ENCODE measurements around the gene TMEM250.

DNA sequence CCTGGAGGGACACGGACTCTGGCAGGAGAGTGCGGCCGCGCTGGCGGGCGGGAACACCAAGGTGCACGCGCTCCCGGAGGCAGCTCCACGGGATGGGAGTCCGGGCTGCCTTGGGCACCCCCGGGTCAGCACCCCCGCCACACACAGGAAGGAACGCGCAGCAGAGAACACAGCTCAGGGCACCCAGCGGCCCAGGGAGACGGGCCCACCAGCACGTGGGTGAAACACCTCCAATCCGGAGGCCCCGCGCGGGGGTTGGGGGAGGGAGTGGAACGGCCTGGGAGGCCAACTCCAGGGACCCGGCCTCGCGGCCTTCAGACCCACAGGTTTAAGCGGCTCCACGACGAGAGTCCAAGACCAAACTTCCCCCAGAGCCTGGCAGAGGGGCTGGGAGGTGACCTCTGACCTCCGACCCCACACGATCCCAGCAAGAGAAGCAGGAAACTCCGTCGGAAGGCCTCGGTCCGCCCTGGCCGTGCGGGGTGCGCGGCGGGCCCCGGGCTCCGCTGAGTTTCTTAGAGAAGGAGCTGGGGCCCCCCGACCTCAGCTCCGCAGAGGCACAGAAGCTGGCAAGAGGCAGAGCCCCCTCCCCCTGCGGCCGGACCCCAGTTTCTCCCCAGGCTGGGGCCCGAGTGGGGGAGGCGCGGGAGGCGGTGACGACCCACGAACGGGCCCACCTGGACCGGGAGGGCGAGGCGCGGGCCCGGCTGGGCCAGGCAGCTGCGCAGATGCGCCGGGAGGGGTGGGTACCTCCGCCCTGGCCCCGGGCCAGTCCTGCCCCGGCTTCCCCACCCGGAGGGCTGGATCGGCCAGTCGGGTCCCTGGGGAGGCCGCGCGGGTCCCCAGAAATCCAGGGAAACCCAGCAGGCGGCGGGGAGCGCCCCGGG lies 24.4 kb downstream of the TMEM250 start:
- TF ChIP-seq, protein P1, sequence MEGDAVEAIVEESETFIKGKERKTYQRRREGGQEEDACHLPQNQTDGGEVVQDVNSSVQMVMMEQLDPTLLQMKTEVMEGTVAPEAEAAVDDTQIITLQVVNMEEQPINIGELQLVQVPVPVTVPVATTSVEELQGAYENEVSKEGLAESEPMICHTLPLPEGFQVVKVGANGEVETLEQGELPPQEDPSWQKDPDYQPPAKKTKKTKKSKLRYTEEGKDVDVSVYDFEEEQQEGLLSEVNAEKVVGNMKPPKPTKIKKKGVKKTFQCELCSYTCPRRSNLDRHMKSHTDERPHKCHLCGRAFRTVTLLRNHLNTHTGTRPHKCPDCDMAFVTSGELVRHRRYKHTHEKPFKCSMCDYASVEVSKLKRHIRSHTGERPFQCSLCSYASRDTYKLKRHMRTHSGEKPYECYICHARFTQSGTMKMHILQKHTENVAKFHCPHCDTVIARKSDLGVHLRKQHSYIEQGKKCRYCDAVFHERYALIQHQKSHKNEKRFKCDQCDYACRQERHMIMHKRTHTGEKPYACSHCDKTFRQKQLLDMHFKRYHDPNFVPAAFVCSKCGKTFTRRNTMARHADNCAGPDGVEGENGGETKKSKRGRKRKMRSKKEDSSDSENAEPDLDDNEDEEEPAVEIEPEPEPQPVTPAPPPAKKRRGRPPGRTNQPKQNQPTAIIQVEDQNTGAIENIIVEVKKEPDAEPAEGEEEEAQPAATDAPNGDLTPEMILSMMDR (IDR thresholded peaks at IDR 0.05) = no peak
- TF ChIP-seq POLR2A (IDR thresholded peaks at IDR 0.05) = no peak
